HG03135 (cell line): ENCODE results near the gene CFAP90.

Source experiments
- ATAC-seq: cut with Tn5 transposase; IDR thresholded peaks from one replicate; pipeline ENCODE4 v1.9.1; 2021; ENCODE audit warnings: mild to moderate bottlenecking, moderate library complexity; ENCODE audit not compliant: unreplicated experiment

The CFAP90 gene

GRCh38 chr5:7850395-7851239 is at the start of gene CFAP90:
CFAP90 (minus strand) TSS chr5:7851133; CDS start chr5:7851021, 112 bp downstream.
- no peak for ATAC-seq

GRCh38 chr5:7897014-7897600 is 46.2 kb upstream of the CFAP90 start:
- ATAC-seq, result no peak

GRCh38 chr5:7894860-7895259 is 43.9 kb upstream of the CFAP90 start:
- peak; percentile 99 for ATAC-seq

GRCh38 chr5:7894439-7894838 is 43.5 kb upstream of the CFAP90 start:
- no peak for ATAC-seq

- no peak for ATAC-seq
Observed at GRCh38 chr5:7888901-7889300, 38.0 kb upstream of the CFAP90 start.

GRCh38 chr5:7886849-7887475 is 36.0 kb upstream of the CFAP90 start:
- ATAC-seq, result no peak

GRCh38 chr5:7884491-7885267 is 33.7 kb upstream of the CFAP90 start:
- ATAC-seq, result no peak

- no peak for ATAC-seq
Observed at GRCh38 chr5:7882926-7883325, 32.0 kb upstream of the CFAP90 start.

- ATAC-seq, result no peak
Observed at GRCh38 chr5:7881816-7882215, 30.9 kb upstream of the CFAP90 start.

GRCh38 chr5:7881091-7881490 is 30.2 kb upstream of the CFAP90 start:
- no peak for ATAC-seq

GRCh38 chr5:7878381-7878873 is 27.5 kb upstream of the CFAP90 start:
- peak; percentile 94 for ATAC-seq

GRCh38 chr5:7877851-7878250 is 26.9 kb upstream of the CFAP90 start:
- no peak for ATAC-seq

- no peak for ATAC-seq
Observed at GRCh38 chr5:7876867-7877266, 25.9 kb upstream of the CFAP90 start.

- ATAC-seq, result no peak
Observed at GRCh38 chr5:7875151-7875550, 24.2 kb upstream of the CFAP90 start.

GRCh38 chr5:7874639-7875038 is 23.7 kb upstream of the CFAP90 start:
- ATAC-seq, result no peak

GRCh38 chr5:7873216-7873615 is 22.3 kb upstream of the CFAP90 start:
- ATAC-seq, result no peak

- no peak for ATAC-seq
Observed at GRCh38 chr5:7872517-7873130, 21.7 kb upstream of the CFAP90 start.

- no peak for ATAC-seq
Observed at GRCh38 chr5:7871653-7872052, 20.7 kb upstream of the CFAP90 start.

GRCh38 chr5:7869474-7870136 is 18.7 kb upstream of the CFAP90 start:
- ATAC-seq, result peak; percentile 36
